Measurements from ENCODE around the gene CAMK2N1. TPM values are rescaled to one million over a fixed set of nuclear protein-coding genes. Genes with fewer than 3 reads are reported as not detected.

CAMK2N1 gene
- total and polyA plus RNA-seq, 9 donors, result 1.7 to 12.6 (median 8.2) TPM

DNA sequence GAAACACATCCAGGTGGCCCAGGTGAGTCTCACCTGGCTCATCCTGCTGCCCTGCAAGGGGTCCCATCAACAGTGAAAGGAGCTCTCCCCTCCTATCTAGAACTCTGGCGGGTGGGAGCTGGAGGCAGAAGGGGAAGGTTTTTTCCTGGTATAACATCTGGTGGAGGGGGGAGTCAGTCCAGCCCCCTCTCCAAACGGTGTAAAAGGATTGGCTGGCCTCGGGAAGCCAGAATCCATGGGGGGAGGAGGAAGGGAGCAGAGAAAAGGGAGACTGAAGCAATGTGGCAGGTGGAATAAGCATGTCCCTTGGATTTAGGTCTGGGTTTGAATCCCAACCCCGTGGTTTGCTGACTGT lies 1.2 kb upstream of the CAMK2N1 start:
- Histone ChIP-seq H3K27ac (ENCODE audit: low read length) (no peak overlapping the region), H3K4me1 (ENCODE audit: control insufficient read depth, insufficient read depth, low read length) (peaks cover 24% of the 10 kb centered on the region), H3K36me3 (ENCODE audit: control insufficient read depth, insufficient read depth, low read length) (no peaks in the 10 kb centered on the region), H3K9me3 (replicated peaks; ENCODE audit: control insufficient read depth, low read depth, low read length) (no peaks in the 10 kb centered on the region), H3K4me3 (ENCODE audit: low read length) (no peak overlapping the region), H3K27me3 (ENCODE audit: control insufficient read depth, insufficient read depth, low read length) (peaks cover 82% of the 10 kb centered on the region)
- WGBS (ENCODE audit: insufficient coverage), result 0% methylated on average over 3 of the region's 4 CpGs
- peak; percentile 42 for DNase-seq

DNA sequence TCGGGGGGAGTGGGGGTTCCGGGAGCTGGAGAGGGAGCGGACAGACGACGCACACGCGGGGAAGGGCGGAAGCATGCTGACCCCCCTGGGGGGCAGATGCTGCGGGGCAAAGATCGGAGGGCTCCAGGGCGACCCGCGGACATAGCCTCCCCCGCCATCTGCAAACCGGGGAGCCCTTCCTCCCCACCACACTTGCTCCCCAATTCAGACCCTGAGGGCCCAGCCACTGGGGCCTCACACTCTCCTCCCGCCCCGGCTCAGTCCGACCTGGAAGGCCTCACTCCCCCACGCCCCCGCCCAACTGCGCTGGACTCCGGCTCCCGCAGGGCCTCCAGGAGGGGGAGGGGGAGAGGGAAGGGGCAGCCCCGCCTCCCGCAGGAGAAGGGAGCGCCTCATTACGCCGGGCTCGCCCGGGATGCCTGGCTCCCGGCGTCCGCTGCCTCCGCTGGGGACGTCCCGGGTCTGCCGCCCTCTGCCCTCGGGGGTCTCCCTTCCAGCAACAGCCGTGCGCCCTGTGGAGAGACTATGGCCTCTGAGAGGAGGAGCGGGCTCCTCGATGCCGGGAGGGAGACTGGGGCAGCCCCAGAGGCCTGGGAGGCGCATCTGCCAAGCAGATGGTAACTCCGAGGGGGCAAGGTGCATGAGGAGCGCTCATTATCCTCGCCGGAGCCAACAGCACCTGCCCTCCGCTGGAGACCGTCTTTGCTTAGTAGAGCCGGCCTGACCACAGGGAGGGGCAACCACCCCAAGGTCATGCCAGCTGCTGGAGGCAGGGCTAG lies 636 bp upstream of the CAMK2N1 start:
- H3K36me3 ChIP-seq (ENCODE audit: control insufficient read depth, insufficient read depth, low read length), result no peaks in the 10 kb centered on the region
- peak; percentile 75 for DNase-seq
- peaks cover 24% of the 10 kb centered on the region for H3K4me1 ChIP-seq (ENCODE audit: control insufficient read depth, insufficient read depth, low read length)
- peaks cover 82% of the 10 kb centered on the region for H3K27me3 ChIP-seq (ENCODE audit: control insufficient read depth, insufficient read depth, low read length)
- H3K4me3 ChIP-seq (ENCODE audit: low read length), result peak overlapping the region; percentile 47
- H3K9me3 ChIP-seq (replicated peaks; ENCODE audit: control insufficient read depth, low read depth, low read length), result no peaks in the 10 kb centered on the region
- H3K27ac ChIP-seq (ENCODE audit: low read length), result peak overlapping the region; percentile 29
- 0% methylated on average over 40 of the region's 51 CpGs for WGBS (ENCODE audit: insufficient coverage)

GRCh38 chr1:20484519-20485462 lies 1.2 kb downstream of the CAMK2N1 start:
- under 1% methylated on average over 89 of the region's 89 CpGs for WGBS (ENCODE audit: insufficient coverage)
- no peak for DNase-seq
- H3K27me3 ChIP-seq (ENCODE audit: control insufficient read depth, insufficient read depth, low read length), result peaks cover 84% of the 10 kb centered on the region
- H3K36me3 ChIP-seq (ENCODE audit: control insufficient read depth, insufficient read depth, low read length), result no peaks in the 10 kb centered on the region
- H3K27ac ChIP-seq (ENCODE audit: low read length), result no peak overlapping the region
- H3K4me3 ChIP-seq (ENCODE audit: low read length), result peak overlapping the region; percentile 58
- no peaks in the 10 kb centered on the region for H3K9me3 ChIP-seq (replicated peaks; ENCODE audit: control insufficient read depth, low read depth, low read length)
- peaks cover 24% of the 10 kb centered on the region for H3K4me1 ChIP-seq (ENCODE audit: control insufficient read depth, insufficient read depth, low read length)

- H3K36me3 ChIP-seq (ENCODE audit: control insufficient read depth, insufficient read depth, low read length), result no peaks in the 10 kb centered on the region
- H3K4me3 ChIP-seq (ENCODE audit: low read length), result peak overlapping the region; percentile 58
- peak; percentile 12 for DNase-seq
- H3K27ac ChIP-seq (ENCODE audit: low read length), result no peak overlapping the region
- peaks cover 24% of the 10 kb centered on the region for H3K4me1 ChIP-seq (ENCODE audit: control insufficient read depth, insufficient read depth, low read length)
- H3K27me3 ChIP-seq (ENCODE audit: control insufficient read depth, insufficient read depth, low read length), result peaks cover 79% of the 10 kb centered on the region
- under 1% methylated on average over 58 of the region's 58 CpGs for WGBS (ENCODE audit: insufficient coverage)
- no peaks in the 10 kb centered on the region for H3K9me3 ChIP-seq (replicated peaks; ENCODE audit: control insufficient read depth, low read depth, low read length)
Measured at GRCh38 chr1:20483833-20484518, 2.0 kb downstream of the CAMK2N1 start.

- no peak for DNase-seq
- Histone ChIP-seq H3K4me3 (ENCODE audit: low read length) (peak overlapping the region; percentile 58), H3K36me3 (ENCODE audit: control insufficient read depth, insufficient read depth, low read length) (no peaks in the 10 kb centered on the region), H3K4me1 (ENCODE audit: control insufficient read depth, insufficient read depth, low read length) (peaks cover 26% of the 10 kb centered on the region), H3K27me3 (ENCODE audit: control insufficient read depth, insufficient read depth, low read length) (peaks cover 72% of the 10 kb centered on the region), H3K27ac (ENCODE audit: low read length) (no peak overlapping the region), H3K9me3 (replicated peaks; ENCODE audit: control insufficient read depth, low read depth, low read length) (no peaks in the 10 kb centered on the region)
- WGBS (ENCODE audit: insufficient coverage), result no CpG with 5 or more reads among the region's 16 CpGs
Measured at GRCh38 chr1:20483098-20483832, 2.7 kb downstream of the CAMK2N1 start.

- peaks cover 70% of the 10 kb centered on the region for H3K27me3 ChIP-seq (ENCODE audit: control insufficient read depth, insufficient read depth, low read length)
- 49% methylated on average over 7 of the region's 10 CpGs for WGBS (ENCODE audit: insufficient coverage)
- no peaks in the 10 kb centered on the region for H3K36me3 ChIP-seq (ENCODE audit: control insufficient read depth, insufficient read depth, low read length)
Measured at GRCh38 chr1:20481643-20482498, 4.1 kb downstream of the CAMK2N1 start.

DNA sequence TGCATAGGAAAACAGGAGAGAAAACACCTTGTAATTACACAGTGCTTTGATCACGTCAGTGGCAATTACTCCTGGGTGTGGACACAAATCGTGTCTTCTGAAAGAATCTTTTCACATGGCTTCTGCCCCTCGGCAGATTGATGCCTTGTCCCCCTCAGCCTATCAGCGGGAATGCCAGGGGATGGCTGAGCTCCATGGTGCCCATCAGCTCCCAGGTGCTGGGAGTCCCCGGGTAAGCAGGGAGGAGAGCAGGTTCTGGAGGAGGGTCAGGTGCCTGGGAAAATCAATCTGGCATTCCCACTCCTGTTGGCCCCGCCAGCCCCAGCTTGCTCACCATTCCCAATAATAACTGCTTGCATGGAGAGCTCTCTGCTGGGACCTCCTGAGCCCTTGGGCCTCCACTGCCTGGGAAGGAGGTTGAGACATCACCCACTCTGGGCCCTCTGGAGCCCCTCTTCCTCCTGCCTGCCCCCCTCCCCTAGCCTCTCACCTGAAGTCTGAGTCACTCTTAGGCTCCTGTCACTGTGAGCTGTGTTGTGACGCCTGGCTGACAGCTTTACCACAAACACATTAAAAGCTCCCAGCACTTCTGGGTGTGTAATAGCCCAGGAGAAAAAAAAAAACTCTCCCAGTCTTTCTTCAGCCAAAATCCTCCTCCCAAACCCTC lies 4.9 kb downstream of the CAMK2N1 start:
- Histone ChIP-seq H3K36me3 (ENCODE audit: control insufficient read depth, insufficient read depth, low read length) (no peaks in the 10 kb centered on the region), H3K9me3 (replicated peaks; ENCODE audit: control insufficient read depth, low read depth, low read length) (no peaks in the 10 kb centered on the region), H3K27me3 (ENCODE audit: control insufficient read depth, insufficient read depth, low read length) (peaks cover 71% of the 10 kb centered on the region), H3K27ac (ENCODE audit: low read length) (no peak overlapping the region), H3K4me1 (ENCODE audit: control insufficient read depth, insufficient read depth, low read length) (peaks cover 37% of the 10 kb centered on the region), H3K4me3 (ENCODE audit: low read length) (no peak overlapping the region)
- WGBS (ENCODE audit: insufficient coverage), result 22% methylated on average over 4 of the region's 7 CpGs
- no peak for DNase-seq

More at GRCh38 chr1:20481643-20482498, 4.1 kb downstream of the CAMK2N1 start:
- Histone ChIP-seq H3K4me3 (ENCODE audit: low read length) (no peak overlapping the region), H3K4me1 (ENCODE audit: control insufficient read depth, insufficient read depth, low read length) (peaks cover 35% of the 10 kb centered on the region), H3K27ac (ENCODE audit: low read length) (no peak overlapping the region), H3K9me3 (replicated peaks; ENCODE audit: control insufficient read depth, low read depth, low read length) (no peaks in the 10 kb centered on the region)
- no peak for DNase-seq

- Histone ChIP-seq H3K36me3 (ENCODE audit: control insufficient read depth, insufficient read depth, low read length) (no peaks in the 10 kb centered on the region), H3K27me3 (ENCODE audit: control insufficient read depth, insufficient read depth, low read length) (peaks cover 71% of the 10 kb centered on the region), H3K27ac (ENCODE audit: low read length) (no peak overlapping the region), H3K4me3 (ENCODE audit: low read length) (no peak overlapping the region), H3K4me1 (ENCODE audit: control insufficient read depth, insufficient read depth, low read length) (peaks cover 37% of the 10 kb centered on the region), H3K9me3 (replicated peaks; ENCODE audit: control insufficient read depth, low read depth, low read length) (no peaks in the 10 kb centered on the region)
- no peak for DNase-seq
- WGBS (ENCODE audit: insufficient coverage), result 67% methylated on average over 6 of the region's 10 CpGs
Measured at GRCh38 chr1:20480243-20480944, 5.6 kb downstream of the CAMK2N1 start.

All from muscle of leg (tissue), 11 donors.